Right atrium auricular region (tissue), 2 donors: Measurements from ENCODE around the gene IL6ST. TPM values are rescaled to one million over a fixed set of nuclear protein-coding genes. Genes with fewer than 3 reads are reported as not detected.

Source experiments
- DNase-seq: peaks from one replicate; pipeline ENCODE4 v3.0.0-alpha.2; 2019; ENCODE audit warnings: low spot score
- H3K27ac ChIP-seq, 2 donors: fragments of 200-600 bp; sonication (generic); 1 replicate in 1 of 2; 2 replicates in 1 of 2; pipeline ENCODE4 v1.5.1; 2016 to 2019
- H3K27me3 ChIP-seq, 2 donors: fragments of 200-600 bp; sonication (generic); one replicate each; pipeline versions ENCODE4 v1.5.1 to v1.6.0; 2017 to 2019
- H3K36me3 ChIP-seq: fragments of 200-600 bp; sonication (generic); one replicate; pipeline ENCODE4 v1.5.1; 2016
- H3K4me1 ChIP-seq, 2 donors: fragments of 200-600 bp; sonication (generic); one replicate each; pipeline versions ENCODE4 v1.5.1 to v1.6.0; 2017 to 2019
- H3K4me3 ChIP-seq, 2 donors: fragments of 200-600 bp; sonication (generic); 1 replicate in 1 of 2; 2 replicates in 1 of 2; pipeline ENCODE4 v1.5.1; 2017 to 2019; ENCODE audit warnings: mild to moderate bottlenecking in 1 of 2, moderate library complexity in 1 of 2
- H3K9me3 ChIP-seq, 2 donors: fragments of 200-600 bp; sonication (generic); one replicate each; pipeline ENCODE4 v1.5.1; 2019
- CTCF ChIP-seq, 2 donors: fragments of 200-600 bp; sonication (generic); IDR thresholded peaks; one replicate each; pipeline ENCODE4 v1.5.1; 2019; ENCODE audit warnings: antibody characterized with exemption in 2 of 2
- total RNA-seq, 2 donors: library from RNA; depleted of rRNA; stranded (reverse); fragments of >200 nt; gene quantifications; one replicate each; pipeline ENCODE4 v1.1.0, GENCODE V29; 2016

The IL6ST gene
- total RNA-seq, 2 donors from 2014 or later, result 244 to 263 TPM

- no peak for DNase-seq
- Histone ChIP-seq H3K4me3 (no peak overlapping the region), H3K4me1 (no peaks in the 10 kb centered on the region), H3K36me3 (peaks cover 25% of the 10 kb centered on the region), H3K9me3 (no peaks in the 10 kb centered on the region), H3K27ac (no peak overlapping the region), H3K27me3 (no peaks in the 10 kb centered on the region)
- TF ChIP-seq CTCF (IDR thresholded peaks at IDR 0.05), result no peak
These were observed 59.4 kb downstream of the IL6ST start for GRCh38 chr5:55935371-55935770.

GRCh38 chr5:55934720-55935119 is 60.0 kb downstream of the IL6ST start:
- no peak overlapping the region for H3K4me3 ChIP-seq
- H3K4me1 ChIP-seq, result no peaks in the 10 kb centered on the region
- TF ChIP-seq CTCF (IDR thresholded peaks at IDR 0.05), result no peak
- DNase-seq, result no peak
- H3K27ac ChIP-seq, result no peak overlapping the region
- peaks cover 18% of the 10 kb centered on the region for H3K36me3 ChIP-seq
- no peaks in the 10 kb centered on the region for H3K27me3 ChIP-seq
- no peaks in the 10 kb centered on the region for H3K9me3 ChIP-seq

GRCh38 chr5:55934115-55934613 is 60.6 kb downstream of the IL6ST start:
- H3K9me3 ChIP-seq, result no peaks in the 10 kb centered on the region
- no peak for DNase-seq

GRCh38 chr5:55933377-55934114 is 61.2 kb downstream of the IL6ST start:
- no peak for DNase-seq
- H3K4me1 ChIP-seq, result no peaks in the 10 kb centered on the region
- H3K27ac ChIP-seq, result no peak overlapping the region
- H3K36me3 ChIP-seq, result peaks cover 6% of the 10 kb centered on the region
- no peak for TF ChIP-seq CTCF (IDR thresholded peaks at IDR 0.05)
- no peak overlapping the region for H3K4me3 ChIP-seq
- H3K27me3 ChIP-seq, result no peaks in the 10 kb centered on the region
- no peaks in the 10 kb centered on the region for H3K9me3 ChIP-seq

More at GRCh38 chr5:55934115-55934613, 60.6 kb downstream of the IL6ST start:
- no peak overlapping the region for H3K4me3 ChIP-seq
- H3K4me1 ChIP-seq, result no peaks in the 10 kb centered on the region
- H3K36me3 ChIP-seq, result peaks cover 13% of the 10 kb centered on the region
- no peak for TF ChIP-seq CTCF (IDR thresholded peaks at IDR 0.05)
- H3K27me3 ChIP-seq, result no peaks in the 10 kb centered on the region
- H3K27ac ChIP-seq, result no peak overlapping the region

GRCh38 chr5:55932700-55933099 is 62.1 kb downstream of the IL6ST start:
- no peaks in the 10 kb centered on the region for H3K4me1 ChIP-seq
- no peaks in the 10 kb centered on the region for H3K36me3 ChIP-seq
- no peaks in the 10 kb centered on the region for H3K27me3 ChIP-seq
- TF ChIP-seq CTCF (IDR thresholded peaks at IDR 0.05), result no peak
- no peak for DNase-seq
- no peaks in the 10 kb centered on the region for H3K9me3 ChIP-seq
- H3K27ac ChIP-seq, result no peak overlapping the region
- H3K4me3 ChIP-seq, result no peak overlapping the region
